ENCODE results near the gene NTN4.
"Not testable (repeated sequence)": the region's sequence is repeated elsewhere in the genome, so short reads cannot be mapped to it uniquely, and the experiment has no call there.

The NTN4 gene

GRCh38 chr12:95709152-95709551 is 81.4 kb downstream of the NTN4 start:
- DNase-seq (ENCODE audit: low read depth): no peak

- DNase-seq (ENCODE audit: low read depth): no peak
Measured at GRCh38 chr12:95705143-95705542, 85.4 kb downstream of the NTN4 start.

- DNase-seq (ENCODE audit: low read depth): no peak
Measured at GRCh38 chr12:95703986-95704385, 86.6 kb downstream of the NTN4 start.

- no peak for DNase-seq (ENCODE audit: low read depth)
Measured at GRCh38 chr12:95701722-95702418, 88.7 kb downstream of the NTN4 start.

GRCh38 chr12:95701275-95701674 is 89.3 kb downstream of the NTN4 start:
- DNase-seq (ENCODE audit: low read depth): no peak

GRCh38 chr12:95700316-95700785 is 90.2 kb downstream of the NTN4 start:
- DNase-seq (ENCODE audit: low read depth): peak; percentile 90

- no peak for DNase-seq (ENCODE audit: low read depth)
Measured at GRCh38 chr12:95699579-95699978, 91.0 kb downstream of the NTN4 start.

- DNase-seq (ENCODE audit: low read depth): no peak
Measured at GRCh38 chr12:95694136-95694535, 96.4 kb downstream of the NTN4 start.

- no peak for DNase-seq (ENCODE audit: low read depth)
Measured at GRCh38 chr12:95693689-95694088, 96.9 kb downstream of the NTN4 start.

- DNase-seq (ENCODE audit: low read depth): no peak
Measured at GRCh38 chr12:95690861-95691635, 99.5 kb downstream of the NTN4 start.

GRCh38 chr12:95687937-95688336 is 102.6 kb downstream of the NTN4 start:
- no peak for DNase-seq (ENCODE audit: low read depth)

- no peak for DNase-seq (ENCODE audit: low read depth)
Measured at GRCh38 chr12:95683418-95683817, 107.1 kb downstream of the NTN4 start.

- no peak for DNase-seq (ENCODE audit: low read depth)
Measured at GRCh38 chr12:95681210-95681765, 109.3 kb downstream of the NTN4 start.

GRCh38 chr12:95678684-95679083 is 111.9 kb downstream of the NTN4 start:
- no peak for DNase-seq (ENCODE audit: low read depth)

- DNase-seq (ENCODE audit: low read depth): not testable (repeated sequence)
Measured at GRCh38 chr12:95677782-95678181, 112.8 kb downstream of the NTN4 start.

- no peak for DNase-seq (ENCODE audit: low read depth)
Measured at GRCh38 chr12:95674631-95675030, 115.9 kb downstream of the NTN4 start.

GRCh38 chr12:95674163-95674562 is 116.4 kb downstream of the NTN4 start:
- no peak for DNase-seq (ENCODE audit: low read depth)

- DNase-seq (ENCODE audit: low read depth): no peak
Measured at GRCh38 chr12:95673576-95673975, 117.0 kb downstream of the NTN4 start.

- DNase-seq (ENCODE audit: low read depth): no peak
Measured at GRCh38 chr12:95672166-95672565, 118.4 kb downstream of the NTN4 start.

GRCh38 chr12:95671265-95671664 is 119.3 kb downstream of the NTN4 start:
- no peak for DNase-seq (ENCODE audit: low read depth)

- DNase-seq (ENCODE audit: low read depth): no peak
Measured at GRCh38 chr12:95663525-95663924, 127.0 kb downstream of the NTN4 start.

- DNase-seq (ENCODE audit: low read depth): no peak
Measured at GRCh38 chr12:95661360-95661759, 129.2 kb downstream of the NTN4 start.

- no peak for DNase-seq (ENCODE audit: low read depth)
Measured at GRCh38 chr12:95658386-95658785, 132.2 kb downstream of the NTN4 start.

Data from GM04504 (cell line).